ENCODE data around the gene SNCG. TPM values are rescaled to one million over a fixed set of nuclear protein-coding genes. Genes with fewer than 3 reads are reported as not detected.

SNCG gene
- total and polyA plus RNA-seq, 2 donors (not counting 1 experiment from before 2014, with no cell fraction given): not detected

- no peaks in the 10 kb centered on the region for H3K9me3 Mint-ChIP-seq (ENCODE audit: insufficient read depth)
- intact Hi-C loops (cut with micrococcal nuclease): no loop called here
- H3K27ac ChIP-seq (ENCODE audit: low read length in 2 of 2): no peak overlapping the region
Observed at GRCh38 chr10:86918022-86918471, 40.4 kb upstream of the SNCG start.

GRCh38 chr10:86922553-86922961, 35.8 kb upstream of the SNCG start:
- ATAC-seq (ENCODE audit: low read depth): no peak
- no peaks in the 10 kb centered on the region for H3K9me3 Mint-ChIP-seq (ENCODE audit: insufficient read depth)
- Histone ChIP-seq H3K4me1 (ENCODE audit: control insufficient read depth in 2 of 2, insufficient read depth in 2 of 2, low read length in 2 of 2) (no peaks in the 10 kb centered on the region), H3K9ac (ENCODE audit: low read length) (no peak overlapping the region), H3K27ac (ENCODE audit: low read length in 2 of 2) (no peak overlapping the region), H3K4me3 (ENCODE audit: control extremely low read depth in 1 of 5, extremely low read depth in 1 of 5, insufficient read depth in 1 of 5, low read depth in 2 of 5, low read length in 4 of 5) (no peak overlapping the region), H3K27me3 (replicated peaks in 1 of 4; ENCODE audit: control extremely low read depth in 1 of 4, control insufficient read depth in 3 of 4, insufficient read depth in 4 of 4, low read length in 3 of 4) (no peaks in the 10 kb centered on the region), H3K9me3 (ENCODE audit: control extremely low read depth in 1 of 3, control insufficient read depth in 2 of 3, insufficient read depth in 1 of 3, low read length in 2 of 3) (no peaks in the 10 kb centered on the region), H2AFZ (ENCODE audit: insufficient read depth, low read depth, low read length, poor library complexity, severe bottlenecking) (no peak overlapping the region), H3K79me2 (ENCODE audit: control insufficient read depth, insufficient read depth, low read length) (no peaks in the 10 kb centered on the region), H3K4me2 (replicated peaks; ENCODE audit: low read depth, low read length, poor library complexity, severe bottlenecking) (no peak overlapping the region), H4K20me1 (ENCODE audit: control insufficient read depth, insufficient read depth, low read length, poor library complexity, severe bottlenecking) (no peaks in the 10 kb centered on the region), H3K36me3 (replicated peaks in 1 of 2; ENCODE audit: control extremely low read depth in 1 of 2, control insufficient read depth in 1 of 2, extremely low read depth in 1 of 2, insufficient read depth in 2 of 2, low read length in 1 of 2) (no peaks in the 10 kb centered on the region)
- no peak for DNase-seq
- no peaks in the 10 kb centered on the region for H3K4me1 Mint-ChIP-seq
- no peak for TF ChIP-seq CTCF (IDR thresholded peaks at IDR 0.05)
- TF ChIP-seq EZH2 (IDR thresholded peaks at IDR 0.05; ENCODE audit: borderline replicate concordance, insufficient read depth, low read depth, low read length, poor library complexity, severe bottlenecking): no peak
- no peak overlapping the region for H3K27ac Mint-ChIP-seq
- H3K4me3 Mint-ChIP-seq: no peak overlapping the region
- ChIA-PET CTCF (no interaction called here), POLR2A (no interaction called here)
- WGBS (ENCODE audit: insufficient coverage): 94% methylated on average over 7 of the region's 9 CpGs
- H3K27me3 Mint-ChIP-seq: no peaks in the 10 kb centered on the region
- intact Hi-C loops (cut with micrococcal nuclease): no loop called here

More at GRCh38 chr10:86918022-86918471, 40.4 kb upstream of the SNCG start:
- Mint-ChIP-seq H3K27ac (no peak overlapping the region), H3K4me3 (no peak overlapping the region), H3K27me3 (no peaks in the 10 kb centered on the region), H3K4me1 (no peaks in the 10 kb centered on the region)
- Histone ChIP-seq H2AFZ (ENCODE audit: insufficient read depth, low read depth, low read length, poor library complexity, severe bottlenecking) (no peak overlapping the region), H4K20me1 (ENCODE audit: control insufficient read depth, insufficient read depth, low read length, poor library complexity, severe bottlenecking) (no peaks in the 10 kb centered on the region), H3K4me1 (ENCODE audit: control insufficient read depth in 2 of 2, insufficient read depth in 2 of 2, low read length in 2 of 2) (no peaks in the 10 kb centered on the region), H3K4me3 (ENCODE audit: control extremely low read depth in 1 of 5, extremely low read depth in 1 of 5, insufficient read depth in 1 of 5, low read depth in 2 of 5, low read length in 4 of 5) (no peak overlapping the region), H3K79me2 (ENCODE audit: control insufficient read depth, insufficient read depth, low read length) (no peaks in the 10 kb centered on the region), H3K9me3 (ENCODE audit: control extremely low read depth in 1 of 3, control insufficient read depth in 2 of 3, insufficient read depth in 1 of 3, low read length in 2 of 3) (no peaks in the 10 kb centered on the region), H3K4me2 (replicated peaks; ENCODE audit: low read depth, low read length, poor library complexity, severe bottlenecking) (no peak overlapping the region), H3K9ac (ENCODE audit: low read length) (no peak overlapping the region), H3K36me3 (replicated peaks in 1 of 2; ENCODE audit: control extremely low read depth in 1 of 2, control insufficient read depth in 1 of 2, extremely low read depth in 1 of 2, insufficient read depth in 2 of 2, low read length in 1 of 2) (no peaks in the 10 kb centered on the region), H3K27me3 (replicated peaks in 1 of 4; ENCODE audit: control extremely low read depth in 1 of 4, control insufficient read depth in 3 of 4, insufficient read depth in 4 of 4, low read length in 3 of 4) (no peaks in the 10 kb centered on the region)
- 90% methylated on average over 2 of the region's 5 CpGs for WGBS (ENCODE audit: insufficient coverage)
- DNase-seq (no peak), ATAC-seq (ENCODE audit: low read depth) (no peak)
- ChIA-PET POLR2A (no interaction called here), CTCF (interaction anchor here (1.2 to 1.3 kb wide), 2 partner anchors 9 to 19 kb away, joined by 3 to 4 read pairs; no protein-coding TSS in a partner anchor)
- TF ChIP-seq EZH2 (IDR thresholded peaks at IDR 0.05; ENCODE audit: borderline replicate concordance, insufficient read depth, low read depth, low read length, poor library complexity, severe bottlenecking) (no peak), CTCF (IDR thresholded peaks at IDR 0.05) (no peak)

All from B cell (primary cell).